ENCODE measurements around the gene FAAP20. TPM values are rescaled to one million over a fixed set of nuclear protein-coding genes. Genes with fewer than 3 reads are reported as not detected.

Gene FAAP20
- total and polyA plus RNA-seq, 2 donors (not counting 1 experiment from before 2014, with no cell fraction given): 31.2 to 68.1 TPM

DNA sequence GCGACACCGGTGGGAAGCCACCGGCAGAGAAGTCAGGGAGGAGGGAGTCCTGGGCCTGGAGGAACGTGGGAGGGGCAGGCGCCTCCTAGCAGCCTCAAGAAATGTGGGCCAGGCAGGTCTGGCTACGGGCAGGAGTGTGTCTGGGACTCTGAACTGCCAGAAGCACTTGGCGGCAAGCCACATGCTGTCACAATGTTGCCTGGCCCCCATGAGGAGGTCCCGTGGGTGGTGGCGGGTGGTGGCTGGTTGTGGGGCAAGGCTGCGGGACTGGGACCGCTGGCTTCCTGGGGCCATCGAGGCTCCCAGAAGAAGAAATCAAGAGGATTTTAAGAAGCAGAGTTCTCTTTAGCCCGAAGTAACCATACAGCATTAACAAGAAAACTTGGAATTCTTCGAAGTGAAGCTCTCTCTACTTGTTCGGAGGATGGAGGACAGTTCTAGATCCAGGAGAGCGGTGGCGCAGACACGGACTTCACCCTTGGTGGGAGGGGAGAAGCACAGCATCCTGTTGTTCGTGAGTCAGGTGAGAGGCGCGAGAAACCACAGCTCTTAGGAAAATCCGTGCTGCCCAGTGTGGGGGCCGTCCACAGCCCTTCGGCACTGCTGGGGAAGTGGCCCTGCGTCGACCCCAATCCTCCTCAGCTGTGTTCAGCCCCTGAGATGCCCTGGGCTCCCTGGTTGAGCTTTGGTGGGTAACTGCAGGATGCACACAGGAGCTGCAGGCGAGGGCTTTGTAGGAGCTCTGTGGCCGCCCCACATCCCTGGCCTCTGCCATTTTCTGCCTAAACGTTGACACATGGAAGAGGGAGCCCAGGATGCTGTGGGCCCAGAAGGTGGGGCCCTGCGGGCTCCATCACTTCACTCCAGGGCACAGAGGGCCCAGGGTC, 45.9 kb upstream of the FAAP20 start:
- intact Hi-C loops (cut with micrococcal nuclease): no loop called here
- Histone ChIP-seq H2AFZ (ENCODE audit: insufficient read depth, low read depth, low read length, poor library complexity, severe bottlenecking) (no peak overlapping the region), H4K20me1 (ENCODE audit: control insufficient read depth, insufficient read depth, low read length, poor library complexity, severe bottlenecking) (peaks cover 97% of the 10 kb centered on the region), H3K9ac (ENCODE audit: low read length) (no peak overlapping the region), H3K4me2 (replicated peaks; ENCODE audit: low read depth, low read length, poor library complexity, severe bottlenecking) (no peak overlapping the region), H3K27me3 (replicated peaks in 1 of 4; ENCODE audit: control extremely low read depth in 1 of 4, control insufficient read depth in 3 of 4, insufficient read depth in 4 of 4, low read length in 3 of 4) (no peaks in the 10 kb centered on the region), H3K9me3 (ENCODE audit: control extremely low read depth in 1 of 3, control insufficient read depth in 2 of 3, insufficient read depth in 1 of 3, low read length in 2 of 3) (no peaks in the 10 kb centered on the region), H3K36me3 (replicated peaks in 1 of 2; ENCODE audit: control extremely low read depth in 1 of 2, control insufficient read depth in 1 of 2, extremely low read depth in 1 of 2, insufficient read depth in 2 of 2, low read length in 1 of 2) (peaks cover 0 to 29% of the 10 kb centered on the region in 2 experiments), H3K4me3 (ENCODE audit: control extremely low read depth in 1 of 5, extremely low read depth in 1 of 5, insufficient read depth in 1 of 5, low read depth in 2 of 5, low read length in 4 of 5) (no peak overlapping the region), H3K27ac (ENCODE audit: low read length in 2 of 2) (no peak overlapping the region), H3K4me1 (ENCODE audit: control insufficient read depth in 2 of 2, insufficient read depth in 2 of 2, low read length in 2 of 2) (peaks cover 18 to 47% of the 10 kb centered on the region in 2 donors), H3K79me2 (ENCODE audit: control insufficient read depth, insufficient read depth, low read length) (peaks cover 98% of the 10 kb centered on the region)
- no peak for TF ChIP-seq EZH2 (IDR thresholded peaks at IDR 0.05; ENCODE audit: borderline replicate concordance, insufficient read depth, low read depth, low read length, poor library complexity, severe bottlenecking)
- TF ChIP-seq, protein P1, sequence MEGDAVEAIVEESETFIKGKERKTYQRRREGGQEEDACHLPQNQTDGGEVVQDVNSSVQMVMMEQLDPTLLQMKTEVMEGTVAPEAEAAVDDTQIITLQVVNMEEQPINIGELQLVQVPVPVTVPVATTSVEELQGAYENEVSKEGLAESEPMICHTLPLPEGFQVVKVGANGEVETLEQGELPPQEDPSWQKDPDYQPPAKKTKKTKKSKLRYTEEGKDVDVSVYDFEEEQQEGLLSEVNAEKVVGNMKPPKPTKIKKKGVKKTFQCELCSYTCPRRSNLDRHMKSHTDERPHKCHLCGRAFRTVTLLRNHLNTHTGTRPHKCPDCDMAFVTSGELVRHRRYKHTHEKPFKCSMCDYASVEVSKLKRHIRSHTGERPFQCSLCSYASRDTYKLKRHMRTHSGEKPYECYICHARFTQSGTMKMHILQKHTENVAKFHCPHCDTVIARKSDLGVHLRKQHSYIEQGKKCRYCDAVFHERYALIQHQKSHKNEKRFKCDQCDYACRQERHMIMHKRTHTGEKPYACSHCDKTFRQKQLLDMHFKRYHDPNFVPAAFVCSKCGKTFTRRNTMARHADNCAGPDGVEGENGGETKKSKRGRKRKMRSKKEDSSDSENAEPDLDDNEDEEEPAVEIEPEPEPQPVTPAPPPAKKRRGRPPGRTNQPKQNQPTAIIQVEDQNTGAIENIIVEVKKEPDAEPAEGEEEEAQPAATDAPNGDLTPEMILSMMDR (IDR thresholded peaks at IDR 0.05): no peak
- POLR2A ChIA-PET: interaction anchor here (0.6 kb wide), 1 partner anchor 139 kb away, joined by 8 read pairs; no protein-coding TSS in a partner anchor
- Mint-ChIP-seq H3K4me3 (no peak overlapping the region), H3K9me3 (ENCODE audit: insufficient read depth) (no peaks in the 10 kb centered on the region), H3K27me3 (no peaks in the 10 kb centered on the region), H3K27ac (no peak overlapping the region), H3K4me1 (peaks cover 56% of the 10 kb centered on the region)
- CTCF ChIA-PET: interaction anchor here (0.9 to 1.6 kb wide), 3 partner anchors 11 to 59 kb away, joined by 3 to 5 read pairs (median 3); no protein-coding TSS in a partner anchor
- WGBS (ENCODE audit: insufficient coverage): 76% methylated on average over 26 of the region's 30 CpGs
- DNase-seq (no peak), ATAC-seq (ENCODE audit: low read depth) (no peak)

All from B cell (primary cell).